ENCODE measurements around the gene OSBPL10. TPM values are rescaled to one million over a fixed set of nuclear protein-coding genes. Genes with fewer than 3 reads are reported as not detected.

OSBPL10 gene
- total RNA-seq, 4 donors from 2014 or later = 18.6 to 33.6 (median 28.8) TPM

- WGBS, 2 donors = 32 to 44% methylated on average over 5 of the region's 5 CpGs
- peak; percentile 44 to 60 for DNase-seq
- Histone ChIP-seq H3K4me3 (replicated peaks in 1 of 3) (no peak overlapping the region), H3K9me3 (no peaks in the 10 kb centered on the region), H3K36me3 (no peaks in the 10 kb centered on the region), H3K27me3 (no peaks in the 10 kb centered on the region), H3K4me1 (peaks cover 9 to 27% of the 10 kb centered on the region in 2 donors), H3K27ac (peak overlapping the region; percentile 46 to 78 (median 62))
- intact Hi-C loops (cut with DNase I) = loop anchor here (10.0 kb wide), 1 partner anchor 207 kb away; no protein-coding TSS in a partner anchor
- TF ChIP-seq CTCF (IDR thresholded peaks at IDR 0.05) = no peak
- TF ChIP-seq POLR2A (IDR thresholded peaks at IDR 0.05) = no peak
These were observed 218.8 kb downstream of the OSBPL10 start for GRCh38 chr3:31762097-31762764.

GRCh38 chr3:31760654-31761053, 220.4 kb downstream of the OSBPL10 start:
- WGBS, 2 donors = 91 to 93% methylated on average over 6 of the region's 6 CpGs
- Histone ChIP-seq H3K36me3 (no peaks in the 10 kb centered on the region), H3K9me3 (no peaks in the 10 kb centered on the region), H3K4me3 (replicated peaks in 1 of 3) (no peak overlapping the region), H3K4me1 (peaks cover 9 to 20% of the 10 kb centered on the region in 2 donors), H3K27ac (no peak overlapping the region), H3K27me3 (no peaks in the 10 kb centered on the region)
- no peak for TF ChIP-seq CTCF (IDR thresholded peaks at IDR 0.05)
- TF ChIP-seq POLR2A (IDR thresholded peaks at IDR 0.05) = no peak
- DNase-seq = no peak
- intact Hi-C loops (cut with DNase I) = loop anchor here (10.0 kb wide), 1 partner anchor 206 kb away; no protein-coding TSS in a partner anchor

GRCh38 chr3:31758322-31758965, 222.6 kb downstream of the OSBPL10 start:
- Histone ChIP-seq H3K27me3 (no peaks in the 10 kb centered on the region), H3K9me3 (no peaks in the 10 kb centered on the region), H3K4me3 (replicated peaks in 1 of 3) (no peak overlapping the region), H3K4me1 (peaks cover 9 to 30% of the 10 kb centered on the region in 2 donors), H3K27ac (no peak overlapping the region), H3K36me3 (no peaks in the 10 kb centered on the region)
- DNase-seq = no peak
- TF ChIP-seq CTCF (IDR thresholded peaks at IDR 0.05) (no peak), POLR2A (IDR thresholded peaks at IDR 0.05) (no peak)
- 89 to 92% methylated on average over 5 of the region's 5 CpGs for whole genome bisulfite sequencing, 2 donors
- intact Hi-C loops (cut with DNase I) = no loop called here

- DNase-seq = peak; percentile 13 to 40
- Histone ChIP-seq H3K4me3 (replicated peaks in 1 of 3) (no peak overlapping the region), H3K27me3 (no peaks in the 10 kb centered on the region), H3K9me3 (no peaks in the 10 kb centered on the region), H3K4me1 (peaks cover 0 to 14% of the 10 kb centered on the region in 2 donors), H3K27ac (no peak overlapping the region), H3K36me3 (no peaks in the 10 kb centered on the region)
- intact Hi-C loops (cut with DNase I) = no loop called here
- TF ChIP-seq CTCF (IDR thresholded peaks at IDR 0.05) (no peak), POLR2A (IDR thresholded peaks at IDR 0.05) (no peak)
- WGBS, 2 donors = 42 to 69% methylated on average over 7 of the region's 7 CpGs
These were observed 225.0 kb downstream of the OSBPL10 start for GRCh38 chr3:31755926-31756658.
